H1 (cell line): ENCODE results near the gene MPRIP. TPM values are rescaled to one million over a fixed set of nuclear protein-coding genes. Genes with fewer than 3 reads are reported as not detected.

ENCODE experiments used
- CTCF ChIA-PET: fragments of 300-600 bp; sonication (Branson Sonifier 250); formaldehyde crosslinking; loops from one replicate; lab custom pipeline; 2021; ENCODE audit not compliant: partially characterized antibody; lab: Charles Lee
- POLR2A ChIA-PET: fragments of 300-600 bp; sonication (Branson Sonifier 250); formaldehyde crosslinking; loops from one replicate; lab custom pipeline; 2021; ENCODE audit warnings: inconsistent platforms; ENCODE audit not compliant: partially characterized antibody; lab: Charles Lee
- DNase-seq, 2 experiments: peaks; one replicate each; pipeline versions ENCODE4 v3.0.0 to v3.0.0-alpha.2; 2010 to 2022; ENCODE audit warnings: low spot score in 2 of 2, low read depth in 1 of 2, mixed read lengths in 1 of 2
- FAIRE-seq: peaks from 2 replicates; lab custom pipeline; 2011; peaks lifted over from hg19 to GRCh38; lab: Jason Lieb, UNC
- H2AFZ ChIP-seq: 2 replicates; pipeline ENCODE4 v1.8.1; 2012; ENCODE audit warnings: low read length, inconsistent platforms
- H2AK5ac ChIP-seq: 2 replicates; pipeline ENCODE4 v1.6.1; 2013; ENCODE audit warnings: low read depth, low read length
- H2BK120ac ChIP-seq: replicated peaks from 2 replicates; pipeline ENCODE3; 2013; ENCODE audit warnings: low read depth, low read length, inconsistent platforms
- H2BK12ac ChIP-seq: 2 replicates; pipeline ENCODE4 v1.6.1; 2013; ENCODE audit warnings: low read depth, low read length
- H2BK15ac ChIP-seq: 2 replicates; pipeline ENCODE4 v1.6.1; 2013; ENCODE audit warnings: low read length
- H2BK20ac ChIP-seq: 2 replicates; pipeline ENCODE4 v1.6.1; 2013; ENCODE audit warnings: low read length
- H2BK5ac ChIP-seq: 2 replicates; pipeline ENCODE4 v1.6.1; 2013; ENCODE audit warnings: low read depth, low read length
- H3K14ac ChIP-seq: 2 replicates; pipeline ENCODE4 v1.6.1; 2013; ENCODE audit warnings: inconsistent platforms; ENCODE audit not compliant: insufficient read length
- H3K18ac ChIP-seq: 2 replicates; pipeline ENCODE4 v1.6.1; 2013; ENCODE audit warnings: low read length; ENCODE audit errors: extremely low read depth
- H3K23ac ChIP-seq: 2 replicates; pipeline ENCODE4 v1.6.1; 2013; ENCODE audit warnings: inconsistent platforms; ENCODE audit not compliant: insufficient read length
- H3K23me2 ChIP-seq: 2 replicates; pipeline ENCODE4 v1.6.1; 2013; ENCODE audit warnings: low read depth, low read length
- H3K27ac ChIP-seq: 2 replicates; pipeline ENCODE4 v1.6.1; 2011; ENCODE audit warnings: low read depth, low read length, inconsistent platforms
- H3K27me3 ChIP-seq, 4 experiments: replicated peaks in 1 of 4; 1 replicate in 1 of 4; 2 replicates in 3 of 4; pipeline versions ENCODE4 v1.6.1 to v1.8.1; 2011 to 2013; ENCODE audit warnings: low read length in 3 of 4, mild to moderate bottlenecking in 3 of 4, inconsistent platforms in 2 of 4, mixed read lengths in 2 of 4, moderate library complexity in 1 of 4; ENCODE audit not compliant: control insufficient read depth in 3 of 4, insufficient read depth in 3 of 4; ENCODE audit errors: extremely low read depth in 1 of 4
- H3K36me3 ChIP-seq, 4 experiments: 2 replicates each; pipeline versions ENCODE4 v1.6.1 to v1.8.1; 2011 to 2013; ENCODE audit warnings: mild to moderate bottlenecking in 4 of 4, low read length in 3 of 4, moderate library complexity in 2 of 4, control low read depth in 1 of 4, inconsistent platforms in 1 of 4; ENCODE audit not compliant: insufficient read depth in 4 of 4, control insufficient read depth in 2 of 4
- H3K4ac ChIP-seq: replicated peaks from 2 replicates; pipeline ENCODE3; 2013; ENCODE audit warnings: low read length, low read depth, mixed read lengths, inconsistent platforms; ENCODE audit not compliant: insufficient read length
- H3K4me1 ChIP-seq, 4 experiments: replicated peaks in 1 of 4; 1 replicate in 1 of 4; 2 replicates in 3 of 4; pipeline versions ENCODE4 v1.6.1 to v1.8.1; 2011 to 2013; ENCODE audit warnings: low read length in 3 of 4, inconsistent platforms in 2 of 4, mixed read lengths in 1 of 4; ENCODE audit not compliant: insufficient read depth in 4 of 4, control insufficient read depth in 3 of 4
- H3K4me2 ChIP-seq, 2 experiments: 2 replicates each; pipeline versions ENCODE4 v1.6.1 to v1.8.1; 2011 to 2013; ENCODE audit warnings: low read depth in 2 of 2, low read length in 2 of 2, control low read depth in 1 of 2, inconsistent platforms in 1 of 2, mild to moderate bottlenecking in 1 of 2; ENCODE audit not compliant: insufficient read depth in 1 of 2
- H3K4me3 ChIP-seq, 4 experiments: fragments of 200-600, 300-600 bp in 1 of 4; sonication (generic), shearing (Covaris generic), sonication (Bioruptor Twin) in 1 of 4; 2 replicates each; pipeline versions ENCODE4 v1.5.1 to v1.8.1; 2011 to 2016; ENCODE audit warnings: low read length in 4 of 4, low read depth in 3 of 4, control low read depth in 2 of 4, inconsistent platforms in 2 of 4, mild to moderate bottlenecking in 2 of 4, mixed read lengths in 1 of 4, moderate library complexity in 1 of 4; ENCODE audit not compliant: insufficient read depth in 2 of 4; ENCODE audit errors: extremely low read depth in 1 of 4
- H3K56ac ChIP-seq: replicated peaks from 2 replicates; pipeline ENCODE3; 2013; ENCODE audit warnings: low read depth, mild to moderate bottlenecking, mixed read lengths, low read length, inconsistent platforms; ENCODE audit not compliant: insufficient read length
- H3K79me1 ChIP-seq: 2 replicates; pipeline ENCODE4 v1.6.1; 2013; ENCODE audit warnings: low read depth, low read length, control low read depth
- H3K79me2 ChIP-seq, 2 experiments: 2 replicates each; pipeline versions ENCODE4 v1.6.1 to v1.8.1; 2012 to 2013; ENCODE audit warnings: low read length in 2 of 2, mild to moderate bottlenecking in 2 of 2, inconsistent platforms in 1 of 2; ENCODE audit not compliant: insufficient read depth in 2 of 2, control insufficient read depth in 1 of 2
- H3K9ac ChIP-seq, 4 experiments: replicated peaks in 1 of 4; 1 replicate in 1 of 4; 2 replicates in 3 of 4; pipeline versions ENCODE4 v1.6.1 to v1.8.1; 2011 to 2013; ENCODE audit warnings: low read depth in 3 of 4, low read length in 3 of 4, control low read depth in 2 of 4, mild to moderate bottlenecking in 2 of 4, moderate library complexity in 2 of 4, inconsistent platforms in 1 of 4; ENCODE audit errors: extremely low read depth in 1 of 4
- H3K9me3 ChIP-seq, 2 experiments: 2 replicates each; pipeline versions ENCODE4 v1.6.1 to v1.8.1; 2012 to 2013; ENCODE audit warnings: mild to moderate bottlenecking in 2 of 2, moderate library complexity in 2 of 2, control low read depth in 1 of 2, inconsistent platforms in 1 of 2, low read depth in 1 of 2, low read length in 1 of 2, mixed read lengths in 1 of 2; ENCODE audit not compliant: insufficient read depth in 2 of 2
- H4K20me1 ChIP-seq, 2 experiments: replicated peaks in 1 of 2; 2 replicates each; pipeline versions ENCODE3 to v1.8.1; 2011 to 2013; ENCODE audit warnings: inconsistent platforms in 2 of 2, low read length in 2 of 2, mild to moderate bottlenecking in 1 of 2; ENCODE audit not compliant: insufficient read depth in 2 of 2, control insufficient read depth in 1 of 2
- H4K5ac ChIP-seq: 2 replicates; pipeline ENCODE4 v1.6.1; 2013; ENCODE audit warnings: low read length, low read depth, mixed read lengths, inconsistent platforms; ENCODE audit not compliant: insufficient read length
- H4K8ac ChIP-seq: 2 replicates; pipeline ENCODE4 v1.8.0; 2013; ENCODE audit warnings: mild to moderate bottlenecking, moderate library complexity, low read length, inconsistent platforms; ENCODE audit not compliant: insufficient read depth; ENCODE audit errors: extremely low read depth
- H4K91ac ChIP-seq: replicated peaks from 2 replicates; pipeline ENCODE3; 2013; ENCODE audit warnings: low read length, mixed read lengths, inconsistent platforms; ENCODE audit not compliant: insufficient read length
- EZH2 ChIP-seq: fragments of 200-600 bp; sonication (generic); IDR thresholded peaks from 2 replicates; pipeline ENCODE4 v1.7.1; 2012; ENCODE audit warnings: low read depth, mild to moderate bottlenecking, moderate library complexity, low read length, inconsistent platforms; ENCODE audit not compliant: severe bottlenecking
- JUND ChIP-seq: IDR thresholded peaks from 2 replicates; pipeline ENCODE4 v1.6.1; 2011; ENCODE audit warnings: mild to moderate bottlenecking, improper control_type of control experiment, low read length
- KDM4A ChIP-seq: IDR thresholded peaks from one replicate; pipeline ENCODE4 v1.7.1; 2012; ENCODE audit warnings: low read depth, mild to moderate bottlenecking, moderate library complexity, low read length, inconsistent platforms; ENCODE audit not compliant: severe bottlenecking
- MAFK ChIP-seq: IDR thresholded peaks from 2 replicates; pipeline ENCODE4 v1.6.1; 2012; ENCODE audit warnings: low read depth, mild to moderate bottlenecking, improper control_type of control experiment, low read length
- SIN3A ChIP-seq, 2 experiments: IDR thresholded peaks in 1 of 2; conservative IDR thresholded peaks in 1 of 2; 2 replicates each; pipeline ENCODE4 v1.6.1; 2011 to 2012; ENCODE audit warnings: low read length in 2 of 2, improper control_type of control experiment in 1 of 2, low read depth in 1 of 2, mild to moderate bottlenecking in 1 of 2
- TAF1 ChIP-seq: IDR thresholded peaks from 2 replicates; pipeline ENCODE4 v1.6.1; 2011; ENCODE audit warnings: mild to moderate bottlenecking, low read depth, low read length
- WGBS, 2 experiments: shearing (Covaris generic) in 1 of 2; methylation state at CpG; one replicate each; pipeline versions ENCODE4 v1.1.6 to v1.1.7; 2013 to 2015; ENCODE audit warnings: low lambda C conversion rate in 2 of 2, mixed read lengths in 2 of 2, inconsistent platforms in 1 of 2, low coverage in 1 of 2, missing lambda C conversion rate in 1 of 2; ENCODE audit not compliant: insufficient replicate concordance in 2 of 2, insufficient coverage in 1 of 2, insufficient read length in 1 of 2; ENCODE audit errors: extremely low coverage in 1 of 2, missing lambda C conversion rate in 1 of 2; 5-methylcytosine and 5-hydroxymethylcytosine counted together
- polyA plus RNA-seq, 7 experiments: library from polyadenylated mRNA; depleted of rRNA in 3 of 7; stranded (reverse) in 5 of 7; unstranded in 2 of 7; fragments of >200 nt in 5 of 7; fragments of 200-250 nt in 2 of 7; gene quantifications; 1 replicate in 5 of 7; 2 replicates in 1 of 7; 4 replicates in 1 of 7; pipeline versions ENCODE4 v1.2.1 to v1.2.3, GENCODE V29; 2011 to 2013; ENCODE audit warnings: missing spikeins in 2 of 7, mixed read lengths in 2 of 7
- total RNA-seq: library from RNA; stranded (reverse); fragmentation: NEBNext Ultra II Directional; extraction: Animal tissue kit (Norgen Biotek cat#: 25700); gene quantifications from 2 replicates; pipeline ENCODE4 v1.2.1, GENCODE V29; 2021

MPRIP gene
- total and polyA plus RNA-seq, 2 of the 8 experiments (the other 6 are each of a cell fraction or from before 2014, with no cell fraction given): 48.6 to 146 TPM

DNA sequence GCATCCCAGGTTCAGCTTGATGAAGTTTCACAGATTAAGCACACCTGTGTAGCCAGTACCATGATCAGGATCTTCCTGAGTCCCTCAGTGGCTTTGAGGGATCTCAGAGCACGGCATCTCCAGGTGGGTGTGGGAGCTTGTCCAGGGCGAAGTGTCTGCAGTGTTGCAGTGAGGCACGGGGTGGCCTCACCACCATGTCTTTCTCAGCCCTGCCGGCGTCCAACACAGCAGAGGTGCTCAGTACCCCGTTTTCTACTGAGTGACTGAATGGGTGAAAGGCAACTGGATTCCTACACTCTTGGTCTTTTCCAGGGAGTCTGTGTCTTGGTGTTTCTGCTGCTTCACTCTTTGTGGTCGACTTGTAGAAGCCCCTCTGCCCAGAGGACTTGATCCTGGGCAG is 63.7 kb downstream of the MPRIP start:
- Histone ChIP-seq H4K91ac (no peak overlapping the region), H3K27ac (no peak overlapping the region), H3K9ac (no peak overlapping the region), H2AK5ac (no peak overlapping the region; the same call in 1 of the 2 replicates), H3K27me3 (no peaks in the 10 kb centered on the region), H2BK5ac (peak overlapping the region; percentile 1; the same call in 1 of the 2 replicates)
- POLR2A ChIA-PET: no interaction called here
- FAIRE-seq: no peak
- TF ChIP-seq MAFK: no peak
- TF ChIP-seq SIN3A (conservative IDR thresholded peaks at IDR 0.05 in 1 of 2, IDR thresholded peaks at IDR 0.05 in 1 of 2; ENCODE audit: low read depth in 1 of 2, low read length in 2 of 2): no peak
- TF ChIP-seq TAF1: no peak
- no peak for TF ChIP-seq KDM4A
- no peak for TF ChIP-seq EZH2
- TF ChIP-seq JUND: no peak
- TF ChIP-seq, all 59 proteins: peak for 0
- H3K9me3 ChIP-seq: no peaks in the 10 kb centered on the region
- no peak overlapping the region for H3K4me3 ChIP-seq
- H2BK12ac ChIP-seq: no peak overlapping the region
- no peak overlapping the region for H4K5ac ChIP-seq
- peaks cover 0 to 7% (median 3%) of the 10 kb centered on the region in 4 experiments; a peak in 4 of 7 replicates for H3K4me1 ChIP-seq
- no peak overlapping the region for H3K18ac ChIP-seq
- peaks cover 0 to 6% of the 10 kb centered on the region in 2 experiments for H4K20me1 ChIP-seq
- H3K4me2 ChIP-seq: no peak overlapping the region
- no peaks in the 10 kb centered on the region for H3K23me2 ChIP-seq
- H3K23ac ChIP-seq: no peak overlapping the region
- CTCF ChIA-PET: interaction anchor here (2.1 kb wide), 1 partner anchor 16 kb away, joined by 5 read pairs; no protein-coding TSS in a partner anchor
- H2BK20ac ChIP-seq: no peak overlapping the region
- H3K56ac ChIP-seq: no peak overlapping the region
- H2BK120ac ChIP-seq: no peak overlapping the region
- peaks cover 0 to 9% of the 10 kb centered on the region in 2 experiments; a peak in 1 of 4 replicates for H3K79me2 ChIP-seq
- WGBS, 2 experiments: 87% methylated on average over 7 of the region's 7 CpGs; no CpG with 5 or more reads in 1 of the 2 experiments
- H3K36me3 ChIP-seq: no peaks in the 10 kb centered on the region
- H3K4ac ChIP-seq: no peak overlapping the region
- no peak for DNase-seq
- no peak overlapping the region for H2AFZ ChIP-seq
- H4K8ac ChIP-seq: no peak overlapping the region
- H3K79me1 ChIP-seq: peaks cover 15% of the 10 kb centered on the region
- no peak overlapping the region for H2BK15ac ChIP-seq
- H3K14ac ChIP-seq: no peak overlapping the region
